Suppressor macrophage treated with lipopolysaccharide for 1 hour (primary cell): ENCODE measurements around the gene EIF1AX.

ENCODE experiments used
- DNase-seq, 3 donors: peaks; one replicate each; pipeline ENCODE4 v3.0.0-alpha.2; 2020 to 2022

EIF1AX gene

GRCh38 chrX:20124964-20125363, 16.7 kb downstream of the EIF1AX start:
- DNase-seq: no peak

DNA sequence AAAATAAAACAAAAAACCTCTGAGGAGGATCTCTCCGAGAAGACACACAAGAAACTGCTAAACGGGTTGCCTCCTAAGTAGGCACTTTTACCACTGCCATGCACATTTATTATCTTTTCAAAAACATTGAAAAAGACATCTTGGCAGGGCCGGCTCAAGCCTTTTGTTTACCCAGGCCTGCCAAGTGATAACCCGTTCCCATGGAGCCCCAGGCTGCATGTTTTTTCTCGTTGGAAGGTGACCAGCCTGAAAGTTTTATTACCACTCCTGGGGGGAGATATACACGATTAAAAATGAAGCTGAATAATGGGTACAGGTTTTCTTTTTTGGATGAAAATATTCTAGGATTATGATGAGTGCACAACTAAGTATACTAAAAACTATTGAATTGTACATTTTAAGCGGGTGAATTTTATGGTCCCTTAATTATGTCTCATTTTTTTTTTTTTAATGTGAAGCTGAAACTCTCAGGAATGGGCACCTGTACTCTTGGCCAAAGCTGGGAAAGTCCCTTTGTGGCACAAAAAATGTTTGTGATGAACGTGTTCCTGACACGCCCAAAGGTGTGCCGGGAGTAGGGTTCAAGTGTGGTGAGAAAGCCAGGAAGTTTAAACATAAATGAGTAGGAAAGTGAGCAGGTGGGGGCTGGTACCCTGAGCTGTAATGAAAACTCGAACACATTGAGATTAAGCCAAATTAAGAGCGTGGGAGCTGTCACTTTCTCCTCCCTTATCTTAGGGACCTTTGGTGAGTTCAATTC, 23.4 kb downstream of the EIF1AX start:
- DNase-seq: no peak

GRCh38 chrX:20116577-20117240, 24.9 kb downstream of the EIF1AX start, which contains the start of gene MAP7D2:
TSS of gene MAP7D2 (minus strand) at chrX:20116907. CDS start at chrX:20116879, 28 bp downstream.
- peak in 1 of 3 donors; percentile 1 for DNase-seq

GRCh38 chrX:20116087-20116576, 25.5 kb downstream of the EIF1AX start:
- DNase-seq: no peak

- DNase-seq: no peak
Observed at GRCh38 chrX:20112022-20112774, 29.4 kb downstream of the EIF1AX start.

DNA sequence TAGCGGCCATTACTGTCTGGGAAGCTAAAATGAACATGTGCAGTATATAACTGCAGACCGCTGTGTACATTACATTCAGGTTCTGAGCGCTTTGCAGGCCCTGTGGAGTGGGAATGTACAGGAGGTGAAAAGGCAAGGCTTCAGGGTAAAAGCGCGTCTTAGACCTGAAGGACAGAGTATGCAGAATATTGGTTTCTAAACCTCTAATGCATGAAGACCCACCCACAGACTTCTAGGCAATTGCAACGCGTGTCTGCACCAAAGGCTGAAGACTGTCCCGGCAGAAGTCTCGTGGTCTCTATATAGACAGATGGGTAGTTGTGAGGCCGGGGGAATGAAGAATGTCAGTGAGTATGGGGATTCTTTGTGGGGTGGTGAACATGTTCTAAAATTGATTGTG, 30.4 kb downstream of the EIF1AX start:
- no peak for DNase-seq

DNA sequence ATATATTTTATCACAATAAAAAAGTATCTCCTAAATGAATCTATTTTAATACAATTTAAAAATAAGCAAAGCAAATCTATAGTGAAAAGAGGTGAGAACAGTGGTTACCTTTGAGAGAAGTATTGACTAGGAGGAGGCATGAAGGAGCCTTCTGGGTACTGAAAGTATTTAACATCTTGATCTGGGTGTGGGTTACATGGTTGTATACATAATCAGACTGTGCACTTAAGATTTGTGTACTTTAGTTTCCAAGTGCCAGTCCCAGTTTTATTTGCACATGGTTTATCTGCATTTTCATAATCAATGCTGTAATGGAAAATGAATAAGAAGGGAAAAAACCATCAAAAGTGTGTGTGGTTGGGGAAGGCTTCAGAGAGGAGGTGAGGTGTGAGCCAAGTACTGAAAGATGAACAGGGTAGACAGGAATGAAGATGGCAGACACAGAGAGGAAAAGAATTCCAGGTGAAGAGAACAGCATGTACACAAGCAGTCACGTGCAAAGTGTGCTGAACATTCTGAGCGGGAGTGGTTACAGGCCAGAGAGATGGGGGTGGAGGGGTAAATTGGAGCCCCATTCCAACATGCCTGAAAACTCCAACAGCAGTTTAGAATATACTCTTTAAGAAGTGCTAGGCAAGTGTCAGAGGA, 39.6 kb downstream of the EIF1AX start:
- DNase-seq: no peak

GRCh38 chrX:20091499-20091898, 50.1 kb downstream of the EIF1AX start:
- no peak for DNase-seq

DNA sequence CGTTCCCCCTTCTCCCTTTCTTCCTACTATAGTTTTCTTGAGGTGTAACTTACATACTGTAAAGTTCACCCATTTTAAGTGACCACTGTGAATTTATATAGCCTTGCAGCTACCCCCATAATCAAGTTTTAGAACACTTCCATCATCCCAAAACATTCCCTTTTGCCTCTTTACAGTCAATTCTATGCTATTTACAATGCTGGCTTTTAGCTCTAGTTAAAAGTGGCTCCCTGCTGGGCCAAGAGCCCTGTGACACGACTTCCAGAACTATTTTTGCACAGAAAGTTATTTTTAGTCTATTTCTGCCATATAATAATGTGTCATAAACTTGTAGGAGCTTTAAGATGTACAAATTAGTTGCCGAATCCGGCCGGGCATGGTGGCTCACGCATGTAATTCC, 51.8 kb downstream of the EIF1AX start:
- DNase-seq: no peak

- DNase-seq: no peak
Observed at GRCh38 chrX:20080277-20080676, 61.4 kb downstream of the EIF1AX start.
